Psoas muscle (tissue), 8 donors: ENCODE results near the gene ZNF300. TPM values are rescaled to one million over a fixed set of nuclear protein-coding genes. Genes with fewer than 3 reads are reported as not detected.

Source experiments
- ATAC-seq, 4 donors: fragments of 200-7000 bp; cut with Tn5 transposase; one replicate each; pipeline ENCODE4 v1.9.1; 2020; ENCODE audit warnings: moderate library complexity in 3 of 4, mild to moderate bottlenecking in 2 of 4
- DNase-seq, 2 donors: peaks; one replicate each; pipeline ENCODE4 v3.0.0-alpha.2; 2020
- H3K27ac ChIP-seq: fragments of 200-600 bp; one replicate; pipeline ENCODE4 v1.8.0; 2022
- H3K27me3 ChIP-seq, 3 donors: fragments of 200-600 bp in 1 of 3; one replicate each; pipeline versions ENCODE4 v1.6.1 to v1.8.0; 2013 to 2022; ENCODE audit warnings: low read length in 2 of 3, mild to moderate bottlenecking in 2 of 3, moderate library complexity in 1 of 3; ENCODE audit not compliant: insufficient read depth in 3 of 3
- H3K36me3 ChIP-seq, 2 donors: fragments of 200-600 bp in 1 of 2; one replicate each; pipeline versions ENCODE4 v1.6.1 to v1.8.0; 2013 to 2022; ENCODE audit warnings: low read depth in 1 of 2, mild to moderate bottlenecking in 1 of 2, moderate library complexity in 1 of 2; ENCODE audit not compliant: insufficient read depth in 1 of 2
- H3K4me1 ChIP-seq: fragments of 200-600 bp; one replicate; pipeline ENCODE4 v1.8.0; 2022
- H3K4me3 ChIP-seq: fragments of 200-600 bp; one replicate; pipeline ENCODE4 v1.8.0; 2022; ENCODE audit warnings: mild to moderate bottlenecking
- H3K9me3 ChIP-seq: fragments of 200-600 bp; one replicate; pipeline ENCODE4 v1.8.0; 2022
- WGBS, 3 donors: extraction: QIAGEN DNeasy Blood & Tissue Kit; methylation state at CpG; one replicate each; pipeline versions ENCODE4 v1.1.6 to v1.1.7; 2013; 5-methylcytosine and 5-hydroxymethylcytosine counted together
- intact Hi-C, 2 donors: fragments of 100-400 bp; cut with DNase I; formaldehyde crosslinking; loops; one replicate each; pipeline versions ENCODE4 v1.11.0 to v1.14.2; 2022
- polyA plus RNA-seq, 3 donors: library from polyadenylated mRNA; stranded (reverse); fragments of 200-250 nt; gene quantifications; one replicate each; pipeline ENCODE4 v1.2.3, GENCODE V29; 2013
- total RNA-seq, 4 donors: library from RNA; stranded (reverse); fragmentation: NEBNext Ultra II Directional in 2 of 4; extraction: Animal tissue kit (Norgen Biotek cat#: 25700) in 2 of 4; gene quantifications; one replicate each; pipeline versions ENCODE4 v1.2.1 to v1.2.4, GENCODE V29; 2021 to 2023
- TF ChIP-seq, protein P1 (sequence below): fragments of 200-600 bp; IDR thresholded peaks from one replicate; pipeline ENCODE4 v1.8.0; 2022; ENCODE audit warnings: antibody characterized with exemption
- donor health status: healthy with polysubstance abuse.
- donor health status: DM: no; HTN: no; CAD: no; lungs with moderate emphysema.
- donor health status: Bipolar disorder and iron deficiency.
- donor health status: healthy.
- donor health status: DM: yes; HTN: yes; CAD: no.
- donor health status: DM: no; HTN: no; CAD: no.
- donor health status: DM: no; HTN: no; CAD: no.
- donor health status: DM: yes; HTN: yes; CAD: no.

Gene ZNF300
- total and polyA plus RNA-seq, 7 donors, result 0.20 to 0.77 (median 0.57) TPM

DNA sequence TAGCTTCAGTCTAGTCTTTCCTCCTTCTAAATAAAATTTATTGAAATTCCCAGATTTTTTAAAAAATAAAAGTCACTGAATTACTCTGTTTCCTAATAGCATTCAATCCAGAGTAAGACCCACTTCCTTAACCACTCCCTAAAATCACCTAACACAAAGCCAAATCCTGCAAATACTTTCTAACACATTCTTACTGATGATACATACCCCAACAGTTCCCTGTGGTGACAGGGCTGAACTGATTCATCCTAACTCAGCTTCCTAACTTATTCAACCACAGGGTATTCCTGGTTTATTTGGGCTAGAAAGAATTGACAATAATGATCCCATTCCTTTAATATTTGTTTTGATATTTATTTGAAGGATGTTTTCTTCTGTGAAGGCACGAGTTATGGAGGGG lies 40.7 kb upstream of the ZNF300 start:
- 70 to 79% (median 74%) methylated on average over 1 of the region's 1 CpG for WGBS, 3 donors
- H3K4me3 ChIP-seq, result peak overlapping the region; percentile 83
- ATAC-seq (no peak), DNase-seq (no peak)
- H3K4me1 ChIP-seq, result no peaks in the 10 kb centered on the region
- TF ChIP-seq, protein P1, sequence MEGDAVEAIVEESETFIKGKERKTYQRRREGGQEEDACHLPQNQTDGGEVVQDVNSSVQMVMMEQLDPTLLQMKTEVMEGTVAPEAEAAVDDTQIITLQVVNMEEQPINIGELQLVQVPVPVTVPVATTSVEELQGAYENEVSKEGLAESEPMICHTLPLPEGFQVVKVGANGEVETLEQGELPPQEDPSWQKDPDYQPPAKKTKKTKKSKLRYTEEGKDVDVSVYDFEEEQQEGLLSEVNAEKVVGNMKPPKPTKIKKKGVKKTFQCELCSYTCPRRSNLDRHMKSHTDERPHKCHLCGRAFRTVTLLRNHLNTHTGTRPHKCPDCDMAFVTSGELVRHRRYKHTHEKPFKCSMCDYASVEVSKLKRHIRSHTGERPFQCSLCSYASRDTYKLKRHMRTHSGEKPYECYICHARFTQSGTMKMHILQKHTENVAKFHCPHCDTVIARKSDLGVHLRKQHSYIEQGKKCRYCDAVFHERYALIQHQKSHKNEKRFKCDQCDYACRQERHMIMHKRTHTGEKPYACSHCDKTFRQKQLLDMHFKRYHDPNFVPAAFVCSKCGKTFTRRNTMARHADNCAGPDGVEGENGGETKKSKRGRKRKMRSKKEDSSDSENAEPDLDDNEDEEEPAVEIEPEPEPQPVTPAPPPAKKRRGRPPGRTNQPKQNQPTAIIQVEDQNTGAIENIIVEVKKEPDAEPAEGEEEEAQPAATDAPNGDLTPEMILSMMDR, result no peak
- intact Hi-C loops, result no loop called here
- H3K36me3 ChIP-seq, result peaks cover 19 to 31% of the 10 kb centered on the region in 2 donors
- no peaks in the 10 kb centered on the region for H3K27me3 ChIP-seq
- H3K9me3 ChIP-seq, result peaks cover 82% of the 10 kb centered on the region
- peak overlapping the region; percentile 83 for H3K27ac ChIP-seq

- intact Hi-C loops, result no loop called here
- Histone ChIP-seq H3K4me1 (no peaks in the 10 kb centered on the region), H3K27ac (no peak overlapping the region), H3K36me3 (peaks cover 3 to 27% of the 10 kb centered on the region in 2 donors), H3K4me3 (no peak overlapping the region), H3K9me3 (peaks cover 91% of the 10 kb centered on the region), H3K27me3 (no peaks in the 10 kb centered on the region)
- no peak for DNase-seq
- ATAC-seq, result no peak
- TF ChIP-seq, protein P1, result no peak
These were observed 26.7 kb upstream of the ZNF300 start for GRCh38 chr5:150931368-150931965.

DNA sequence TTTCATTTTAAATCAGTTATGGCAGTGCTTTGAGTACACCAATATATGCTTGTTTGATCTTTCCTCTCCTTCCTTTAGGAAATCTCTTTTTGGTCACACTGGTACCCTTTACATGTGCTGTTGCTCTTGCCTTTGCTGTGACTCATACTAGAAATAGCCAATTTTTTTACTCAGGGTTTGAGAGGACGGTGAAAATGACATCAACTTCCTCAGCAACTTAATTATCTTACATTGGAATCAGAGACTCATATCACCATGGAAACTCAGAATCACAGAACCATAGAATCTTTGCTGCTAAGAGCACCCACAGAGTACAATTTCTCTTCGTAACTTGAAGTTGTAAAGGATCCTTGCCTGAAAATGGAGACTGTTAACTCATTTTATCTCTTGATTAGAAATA lies 13.8 kb upstream of the ZNF300 start:
- 41 to 56% (median 46%) methylated on average over 2 of the region's 2 CpGs for WGBS, 3 donors
- Histone ChIP-seq H3K4me1 (no peaks in the 10 kb centered on the region), H3K36me3 (no peaks in the 10 kb centered on the region), H3K9me3 (peaks cover 66% of the 10 kb centered on the region), H3K27me3 (no peaks in the 10 kb centered on the region), H3K4me3 (no peak overlapping the region), H3K27ac (no peak overlapping the region)
- intact Hi-C loops, result no loop called here
- ATAC-seq (no peak), DNase-seq (no peak)
- TF ChIP-seq, protein P1, result no peak

- Histone ChIP-seq H3K27ac (no peak overlapping the region), H3K27me3 (no peaks in the 10 kb centered on the region), H3K4me3 (no peak overlapping the region), H3K36me3 (no peaks in the 10 kb centered on the region), H3K4me1 (no peaks in the 10 kb centered on the region), H3K9me3 (peaks cover 74% of the 10 kb centered on the region)
- WGBS, 3 donors, result 80 to 87% (median 84%) methylated on average over 2 of the region's 2 CpGs
- ATAC-seq (no peak), DNase-seq (no peak)
- TF ChIP-seq, protein P1, result no peak
- intact Hi-C loops, result no loop called here
These were observed 7.6 kb upstream of the ZNF300 start for GRCh38 chr5:150912312-150912814.

GRCh38 chr5:150905312-150905683 lies 518 bp upstream of the ZNF300 start:
- H3K4me3 ChIP-seq, result peak overlapping the region; percentile 62
- intact Hi-C loops, result no loop called here
- H3K27ac ChIP-seq, result peak overlapping the region; percentile 69
- H3K36me3 ChIP-seq, result no peaks in the 10 kb centered on the region
- WGBS, 3 donors, result 22 to 25% (median 23%) methylated on average over 4 of the region's 4 CpGs
- TF ChIP-seq, protein P1, result no peak
- DNase-seq (no peak), ATAC-seq (no peak)
- peaks cover 60% of the 10 kb centered on the region for H3K9me3 ChIP-seq
- H3K4me1 ChIP-seq, result no peaks in the 10 kb centered on the region
- H3K27me3 ChIP-seq, result no peaks in the 10 kb centered on the region
